Measurements from ENCODE around the gene CEP72.
"Not testable (repeated sequence)": the region's sequence is repeated elsewhere in the genome, so short reads cannot be mapped to it uniquely, and the experiment has no call there.

- not testable (repeated sequence) for TF ChIP-seq POLR2AphosphoS5 (IDR thresholded peaks at IDR 0.05; ENCODE audit: low read depth, low read length); CTCF (IDR thresholded peaks at IDR 0.05); REST (IDR thresholded peaks at IDR 0.05; ENCODE audit: insufficient read depth in 1 of 2, low read depth in 2 of 2, low read length in 1 of 2); TCF7L2 (IDR thresholded peaks at IDR 0.05; ENCODE audit: low read depth, low read length); SIN3A (IDR thresholded peaks at IDR 0.05; ENCODE audit: borderline replicate concordance, insufficient read depth, low read depth, low read length)
These were observed 16.4 kb downstream of the CEP72 start for GRCh38 chr5:628351-629205.
